ENCODE measurements around the gene TMEM192.

TMEM192 gene

GRCh38 chr4:165070560-165070959, 42.1 kb downstream of the TMEM192 start:
- Histone ChIP-seq H3K36me3 (ENCODE audit: insufficient read depth, insufficient read length, low read length) (no peaks in the 10 kb centered on the region), H3K9ac (ENCODE audit: insufficient read length, low read depth) (no peak overlapping the region), H3K4me1 (ENCODE audit: insufficient read depth, insufficient read length) (no peaks in the 10 kb centered on the region), H3K9me3 (ENCODE audit: insufficient read depth, low read length) (no peaks in the 10 kb centered on the region), H3K27me3 (ENCODE audit: insufficient read depth, insufficient read length) (no peaks in the 10 kb centered on the region), H3K4me3 (ENCODE audit: insufficient read length, low read depth) (no peak overlapping the region)
- no peak for TF ChIP-seq SUZ12 (IDR thresholded peaks at IDR 0.05; ENCODE audit: extremely low read depth, insufficient read depth, insufficient read length)
- no peak for TF ChIP-seq ZNF274 (IDR thresholded peaks at IDR 0.05; ENCODE audit: low read depth, low read length)
- TF ChIP-seq YY1 (IDR thresholded peaks at IDR 0.05; ENCODE audit: insufficient read depth, insufficient read length) = no peak
- DNase-seq (ENCODE audit: low read depth, low spot score) = no peak

DNA sequence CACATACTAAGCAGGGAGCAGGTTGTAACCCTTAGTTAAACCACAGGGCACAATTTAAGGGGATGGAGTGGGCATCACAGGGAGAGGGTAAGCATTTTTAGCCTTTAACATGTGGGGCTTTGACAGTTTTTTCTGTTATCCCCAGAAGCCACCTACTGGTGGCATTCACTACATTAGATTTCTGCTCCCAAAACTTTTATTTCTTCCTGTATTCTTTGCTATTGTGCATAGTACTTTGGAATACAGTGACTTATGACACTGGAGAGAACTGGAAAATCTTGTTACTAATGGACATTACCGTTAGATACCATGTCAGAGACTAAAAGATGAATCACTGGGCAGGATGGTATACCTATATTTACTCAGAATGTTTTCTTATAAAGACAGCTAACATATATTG, 51.7 kb downstream of the TMEM192 start:
- Histone ChIP-seq H3K9ac (ENCODE audit: insufficient read length, low read depth) (no peak overlapping the region), H3K9me3 (ENCODE audit: insufficient read depth, low read length) (no peaks in the 10 kb centered on the region), H3K36me3 (ENCODE audit: insufficient read depth, insufficient read length, low read length) (no peaks in the 10 kb centered on the region), H3K27me3 (ENCODE audit: insufficient read depth, insufficient read length) (no peaks in the 10 kb centered on the region), H3K4me1 (ENCODE audit: insufficient read depth, insufficient read length) (no peaks in the 10 kb centered on the region), H3K4me3 (ENCODE audit: insufficient read length, low read depth) (no peak overlapping the region)
- no peak for DNase-seq (ENCODE audit: low read depth, low spot score)
- TF ChIP-seq SUZ12 (IDR thresholded peaks at IDR 0.05; ENCODE audit: extremely low read depth, insufficient read depth, insufficient read length) = no peak

DNA sequence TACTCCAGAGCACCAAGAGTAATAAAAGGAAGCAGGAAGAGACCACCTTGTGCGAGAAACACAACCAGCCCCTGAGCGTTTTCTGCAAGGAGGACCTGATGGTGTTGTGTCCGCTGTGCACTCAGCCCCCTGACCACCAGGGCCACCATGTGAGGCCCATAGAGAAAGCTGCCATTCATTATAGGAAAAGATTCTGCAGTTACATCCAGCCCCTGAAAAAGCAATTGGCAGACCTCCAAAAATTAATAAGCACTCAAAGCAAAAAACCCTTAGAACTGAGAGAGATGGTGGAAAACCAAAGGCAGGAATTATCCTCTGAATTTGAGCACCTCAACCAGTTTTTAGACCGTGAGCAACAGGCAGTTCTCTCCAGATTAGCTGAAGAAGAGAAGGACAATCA, 53.3 kb downstream of the TMEM192 start:
- H3K36me3 ChIP-seq (ENCODE audit: insufficient read depth, insufficient read length, low read length) = no peaks in the 10 kb centered on the region
- H3K4me1 ChIP-seq (ENCODE audit: insufficient read depth, insufficient read length) = no peaks in the 10 kb centered on the region
- no peaks in the 10 kb centered on the region for H3K27me3 ChIP-seq (ENCODE audit: insufficient read depth, insufficient read length)
- H3K9me3 ChIP-seq (ENCODE audit: insufficient read depth, low read length) = no peaks in the 10 kb centered on the region
- DNase-seq (ENCODE audit: low read depth, low spot score) = no peak
- no peak overlapping the region for H3K9ac ChIP-seq (ENCODE audit: insufficient read length, low read depth)
- H3K4me3 ChIP-seq (ENCODE audit: insufficient read length, low read depth) = no peak overlapping the region
- TF ChIP-seq ZNF274 (IDR thresholded peaks at IDR 0.05; ENCODE audit: low read depth, low read length) = no peak
- no peak for TF ChIP-seq YY1 (IDR thresholded peaks at IDR 0.05; ENCODE audit: insufficient read depth, insufficient read length)
- no peak for TF ChIP-seq SUZ12 (IDR thresholded peaks at IDR 0.05; ENCODE audit: extremely low read depth, insufficient read depth, insufficient read length)

GRCh38 chr4:165058666-165059065, 54.0 kb downstream of the TMEM192 start:
- TF ChIP-seq YY1 (IDR thresholded peaks at IDR 0.05; ENCODE audit: insufficient read depth, insufficient read length) = no peak
- Histone ChIP-seq H3K4me1 (ENCODE audit: insufficient read depth, insufficient read length) (no peaks in the 10 kb centered on the region), H3K27me3 (ENCODE audit: insufficient read depth, insufficient read length) (no peaks in the 10 kb centered on the region), H3K4me3 (ENCODE audit: insufficient read length, low read depth) (no peak overlapping the region), H3K36me3 (ENCODE audit: insufficient read depth, insufficient read length, low read length) (no peaks in the 10 kb centered on the region), H3K9ac (ENCODE audit: insufficient read length, low read depth) (no peak overlapping the region), H3K9me3 (ENCODE audit: insufficient read depth, low read length) (no peaks in the 10 kb centered on the region)
- no peak for DNase-seq (ENCODE audit: low read depth, low spot score)

DNA sequence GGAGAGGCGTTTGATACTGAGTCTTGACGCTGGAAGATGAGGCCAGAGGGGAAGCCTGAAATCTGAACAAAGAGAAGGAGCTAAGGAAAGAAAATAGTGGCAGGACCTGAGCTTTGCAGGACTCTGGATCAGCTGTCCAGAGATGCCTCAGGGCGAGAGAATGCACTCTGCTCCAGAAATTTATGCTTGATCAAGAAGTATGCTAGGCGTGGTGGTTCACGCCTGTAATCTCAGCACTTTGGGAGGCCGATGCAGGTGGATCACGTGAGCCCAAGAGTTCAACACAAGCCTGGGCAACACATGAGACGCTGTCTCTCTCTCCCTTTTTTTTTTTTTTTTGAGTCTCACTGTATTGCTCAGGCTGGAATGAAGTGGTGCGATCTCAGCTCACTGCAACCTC, 57.1 kb downstream of the TMEM192 start:
- no peak overlapping the region for H3K4me3 ChIP-seq (ENCODE audit: insufficient read length, low read depth)
- no peaks in the 10 kb centered on the region for H3K9me3 ChIP-seq (ENCODE audit: insufficient read depth, low read length)
- no peak overlapping the region for H3K9ac ChIP-seq (ENCODE audit: insufficient read length, low read depth)
- H3K27me3 ChIP-seq (ENCODE audit: insufficient read depth, insufficient read length) = no peaks in the 10 kb centered on the region
- TF ChIP-seq YY1 (IDR thresholded peaks at IDR 0.05; ENCODE audit: insufficient read depth, insufficient read length) (no peak), ZNF274 (IDR thresholded peaks at IDR 0.05; ENCODE audit: low read depth, low read length) (no peak), SUZ12 (IDR thresholded peaks at IDR 0.05; ENCODE audit: extremely low read depth, insufficient read depth, insufficient read length) (no peak)
- peaks cover 2% of the 10 kb centered on the region for H3K4me1 ChIP-seq (ENCODE audit: insufficient read depth, insufficient read length)
- no peaks in the 10 kb centered on the region for H3K36me3 ChIP-seq (ENCODE audit: insufficient read depth, insufficient read length, low read length)
- no peak for DNase-seq (ENCODE audit: low read depth, low spot score)

- no peak for DNase-seq (ENCODE audit: low read depth, low spot score)
- no peak within 1 kb of the TSS for H3K4me3 ChIP-seq (ENCODE audit: insufficient read length, low read depth)
- peaks cover 2% of the 10 kb centered on the region for H3K4me1 ChIP-seq (ENCODE audit: insufficient read depth, insufficient read length)
- H3K36me3 ChIP-seq (ENCODE audit: insufficient read depth, insufficient read length, low read length) = no peaks in the 10 kb centered on the region
- no peak for TF ChIP-seq SUZ12 (IDR thresholded peaks at IDR 0.05; ENCODE audit: extremely low read depth, insufficient read depth, insufficient read length)
- TF ChIP-seq YY1 (IDR thresholded peaks at IDR 0.05; ENCODE audit: insufficient read depth, insufficient read length) = no peak
- TF ChIP-seq ZNF274 (IDR thresholded peaks at IDR 0.05; ENCODE audit: low read depth, low read length) = no peak
- no peaks in the 10 kb centered on the region for H3K27me3 ChIP-seq (ENCODE audit: insufficient read depth, insufficient read length)
- H3K9ac ChIP-seq (ENCODE audit: insufficient read length, low read depth) = no peak within 1 kb of the TSS
- H3K9me3 ChIP-seq (ENCODE audit: insufficient read depth, low read length) = no peaks in the 10 kb centered on the region
These were observed 59.0 kb downstream of the TMEM192 start, which contains the start of gene TRIM75 for GRCh38 chr4:165053645-165054044. TSS of gene TRIM75 (plus strand) at chr4:165053866. CDS start at chr4:165059148, 5,282 bp downstream.

DNA sequence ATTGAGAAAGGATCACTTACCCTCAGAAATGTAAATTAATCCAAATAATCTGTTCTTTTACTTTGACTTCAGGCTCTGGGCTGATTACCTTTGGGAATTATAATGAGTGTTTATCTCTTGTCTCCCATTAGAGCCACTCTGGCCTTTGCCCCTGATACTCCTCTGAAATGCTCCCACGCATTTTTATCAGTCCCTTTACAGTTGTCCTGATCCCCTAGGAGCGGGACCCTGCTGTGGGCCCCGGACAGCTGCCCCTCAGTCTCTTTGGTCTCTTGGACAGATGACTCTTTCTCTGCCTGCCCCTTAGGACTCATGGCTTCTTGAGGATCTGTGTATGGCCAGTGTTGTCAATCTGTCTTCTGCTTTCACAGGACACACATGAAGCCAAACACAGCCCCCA, 60.0 kb downstream of the TMEM192 start:
- TF ChIP-seq YY1 (IDR thresholded peaks at IDR 0.05; ENCODE audit: insufficient read depth, insufficient read length) (no peak), ZNF274 (IDR thresholded peaks at IDR 0.05; ENCODE audit: low read depth, low read length) (no peak), SUZ12 (IDR thresholded peaks at IDR 0.05; ENCODE audit: extremely low read depth, insufficient read depth, insufficient read length) (no peak)
- H3K4me3 ChIP-seq (ENCODE audit: insufficient read length, low read depth) = no peak overlapping the region
- no peaks in the 10 kb centered on the region for H3K27me3 ChIP-seq (ENCODE audit: insufficient read depth, insufficient read length)
- no peaks in the 10 kb centered on the region for H3K36me3 ChIP-seq (ENCODE audit: insufficient read depth, insufficient read length, low read length)
- H3K9ac ChIP-seq (ENCODE audit: insufficient read length, low read depth) = no peak overlapping the region
- peaks cover 2% of the 10 kb centered on the region for H3K4me1 ChIP-seq (ENCODE audit: insufficient read depth, insufficient read length)
- DNase-seq (ENCODE audit: low read depth, low spot score) = no peak
- no peaks in the 10 kb centered on the region for H3K9me3 ChIP-seq (ENCODE audit: insufficient read depth, low read length)

GRCh38 chr4:165048170-165048569, 64.5 kb downstream of the TMEM192 start:
- no peaks in the 10 kb centered on the region for H3K27me3 ChIP-seq (ENCODE audit: insufficient read depth, insufficient read length)
- no peak overlapping the region for H3K9ac ChIP-seq (ENCODE audit: insufficient read length, low read depth)
- TF ChIP-seq ZNF274 (IDR thresholded peaks at IDR 0.05; ENCODE audit: low read depth, low read length) = no peak
- TF ChIP-seq SUZ12 (IDR thresholded peaks at IDR 0.05; ENCODE audit: extremely low read depth, insufficient read depth, insufficient read length) = no peak
- no peak for TF ChIP-seq YY1 (IDR thresholded peaks at IDR 0.05; ENCODE audit: insufficient read depth, insufficient read length)
- DNase-seq (ENCODE audit: low read depth, low spot score) = no peak
- no peaks in the 10 kb centered on the region for H3K36me3 ChIP-seq (ENCODE audit: insufficient read depth, insufficient read length, low read length)
- no peak overlapping the region for H3K4me3 ChIP-seq (ENCODE audit: insufficient read length, low read depth)
- H3K4me1 ChIP-seq (ENCODE audit: insufficient read depth, insufficient read length) = peaks cover 2% of the 10 kb centered on the region
- H3K9me3 ChIP-seq (ENCODE audit: insufficient read depth, low read length) = no peaks in the 10 kb centered on the region

Data from NT2/D1 (cell line).